Immature natural killer cell (primary cell): Measurements from ENCODE around the gene SRD5A1. TPM values are rescaled to one million over a fixed set of nuclear protein-coding genes. Genes with fewer than 3 reads are reported as not detected.
"Not testable (repeated sequence)": the region's sequence is repeated elsewhere in the genome, so short reads cannot be mapped to it uniquely, and the experiment has no call there.

Experiments
- DNase-seq, 3 donors: peaks; one replicate each; pipeline ENCODE4 v3.0.0; 2022; ENCODE audit warnings: mixed read lengths in 1 of 3
- H3K27ac Mint-ChIP-seq, 6 donors: one replicate each; pipeline ENCODE4 v1.8.0; 2020; ENCODE audit warnings: mixed read lengths in 6 of 6, mild to moderate bottlenecking in 5 of 6, inconsistent platforms in 4 of 6, moderate library complexity in 3 of 6
- H3K27me3 Mint-ChIP-seq, 3 donors: one replicate each; pipeline ENCODE4 v1.8.0; 2020 to 2021; ENCODE audit warnings: low read depth in 3 of 3, mild to moderate bottlenecking in 3 of 3, mixed read lengths in 3 of 3, moderate library complexity in 3 of 3, inconsistent platforms in 1 of 3
- H3K36me3 Mint-ChIP-seq, 3 donors: one replicate each; pipeline ENCODE4 v1.8.0; 2020; ENCODE audit warnings: mixed read lengths in 3 of 3, inconsistent platforms in 2 of 3, mild to moderate bottlenecking in 2 of 3
- H3K4me1 Mint-ChIP-seq, 2 donors: one replicate each; pipeline ENCODE4 v1.8.0; 2020; ENCODE audit warnings: inconsistent platforms in 2 of 2, mild to moderate bottlenecking in 2 of 2, mixed read lengths in 2 of 2, moderate library complexity in 1 of 2
- H3K4me3 Mint-ChIP-seq, 5 donors: one replicate each; pipeline ENCODE4 v1.8.0; 2020; ENCODE audit warnings: mild to moderate bottlenecking in 5 of 5, mixed read lengths in 5 of 5, inconsistent platforms in 3 of 5, moderate library complexity in 3 of 5
- H3K9me3 Mint-ChIP-seq, 6 donors: one replicate each; pipeline ENCODE4 v1.8.0; 2020; ENCODE audit warnings: mild to moderate bottlenecking in 6 of 6, mixed read lengths in 6 of 6, inconsistent platforms in 4 of 6, moderate library complexity in 3 of 6
- polyA plus RNA-seq, 3 donors: library from polyadenylated mRNA; unstranded; fragments of 300-500 nt; fragmentation: Illumina TruSeq; gene quantifications; one replicate each; pipeline ENCODE4 v1.2.3, GENCODE V29; 2021

Gene SRD5A1
- polyA plus RNA-seq, 3 donors from 2014 or later: 4.8 to 9.6 (median 9.3) TPM

DNA sequence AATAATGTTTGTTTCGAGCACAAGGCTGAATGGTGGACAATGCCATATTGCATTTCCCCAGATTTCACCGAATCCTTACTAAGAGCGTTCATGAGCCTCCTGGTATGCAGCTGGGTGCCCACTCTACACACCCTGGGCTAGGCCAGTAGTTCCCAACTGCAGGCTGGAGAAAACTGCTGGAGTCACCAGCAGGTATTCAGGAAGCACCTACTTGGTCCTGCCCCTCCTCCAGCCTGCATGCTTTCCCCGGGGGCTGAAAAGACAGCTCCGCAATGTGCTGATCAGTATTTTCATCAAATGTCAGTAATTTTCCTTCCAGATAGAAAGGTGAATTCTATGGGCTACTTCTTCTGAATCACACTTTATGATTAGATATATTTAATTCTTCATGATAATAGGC is 34.4 kb downstream of the SRD5A1 start:
- no peak for DNase-seq
- H3K27ac Mint-ChIP-seq: no peak overlapping the region
- H3K4me1 Mint-ChIP-seq: no peaks in the 10 kb centered on the region
- H3K27me3 Mint-ChIP-seq: no peaks in the 10 kb centered on the region
- H3K9me3 Mint-ChIP-seq: no peaks in the 10 kb centered on the region
- no peak overlapping the region for H3K4me3 Mint-ChIP-seq
- H3K36me3 Mint-ChIP-seq: peaks cover 16 to 25% (median 19%) of the 10 kb centered on the region in 3 donors

DNA sequence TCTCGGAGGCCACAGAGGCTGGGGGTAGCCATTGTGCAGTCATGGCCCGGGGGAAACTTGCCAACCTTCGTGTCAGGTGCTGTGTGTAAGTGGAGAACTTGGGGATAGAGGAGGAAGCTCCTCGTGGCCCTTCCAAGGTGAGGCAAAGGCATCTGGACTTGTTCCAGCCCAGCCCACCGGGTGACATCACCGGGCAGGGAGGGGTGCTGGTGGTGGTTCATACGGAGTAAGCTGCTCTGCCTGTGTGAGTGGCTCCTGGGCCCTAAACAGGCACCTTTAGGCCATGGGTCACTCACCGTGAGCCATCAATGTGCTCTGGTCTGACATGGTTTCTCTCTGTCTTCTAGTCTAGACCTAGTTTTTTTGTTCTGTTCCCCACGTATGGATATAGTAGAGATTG is 35.5 kb downstream of the SRD5A1 start:
- H3K4me1 Mint-ChIP-seq, H3K4me3 Mint-ChIP-seq, H3K27ac Mint-ChIP-seq, DNase-seq, H3K9me3 Mint-ChIP-seq, H3K27me3 Mint-ChIP-seq: not testable (repeated sequence)
- peaks cover 16 to 30% (median 19%) of the 10 kb centered on the region in 3 donors for H3K36me3 Mint-ChIP-seq

DNA sequence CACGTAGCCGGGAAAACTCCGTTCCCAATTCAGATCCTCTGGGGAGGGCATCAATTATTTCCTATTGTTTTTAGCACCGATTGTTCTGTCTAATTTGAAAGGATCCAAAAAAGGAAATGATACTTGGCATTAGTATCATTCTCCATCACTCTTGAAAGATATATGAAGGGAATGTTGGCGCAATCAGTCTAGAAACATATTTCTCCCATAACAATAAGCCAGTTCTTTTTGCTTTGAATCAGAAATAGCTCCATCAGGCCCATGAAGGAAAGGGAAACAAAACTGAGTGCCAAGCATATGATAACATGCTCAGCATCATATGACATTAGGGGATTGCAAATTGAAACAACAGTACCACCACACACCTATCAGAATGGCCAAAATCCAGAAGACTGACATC is 39.8 kb downstream of the SRD5A1 start:
- H3K9me3 Mint-ChIP-seq: peaks cover 0 to 1% (median 0%) of the 10 kb centered on the region in 6 donors
- peaks cover 0 to 2% (median 0%) of the 10 kb centered on the region in 3 donors for H3K27me3 Mint-ChIP-seq
- DNase-seq: no peak
- H3K27ac Mint-ChIP-seq: no peak overlapping the region
- no peaks in the 10 kb centered on the region for H3K4me1 Mint-ChIP-seq
- no peak overlapping the region for H3K4me3 Mint-ChIP-seq
- H3K36me3 Mint-ChIP-seq: peaks cover 12 to 30% (median 16%) of the 10 kb centered on the region in 3 donors

DNA sequence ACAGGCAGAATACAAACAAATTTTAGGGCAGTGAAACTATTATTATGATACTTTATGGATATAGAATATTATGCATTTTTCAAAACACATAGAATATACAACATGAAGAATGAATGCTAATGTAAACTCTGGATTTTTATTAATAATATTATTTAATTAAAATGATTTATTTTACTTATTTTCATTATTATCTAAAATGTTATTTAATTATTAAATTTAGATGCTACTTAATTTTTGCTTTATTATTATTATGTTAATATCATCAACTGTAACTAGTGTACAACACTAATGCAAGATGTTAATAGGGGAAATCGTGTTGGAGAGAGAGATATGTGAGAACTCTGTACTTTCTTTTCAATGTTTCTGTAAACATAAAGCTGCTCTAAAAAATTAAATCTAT is 40.7 kb downstream of the SRD5A1 start:
- Mint-ChIP-seq H3K4me1 (no peaks in the 10 kb centered on the region), H3K27me3 (peaks cover 0 to 6% (median 2%) of the 10 kb centered on the region in 3 donors), H3K36me3 (peaks cover 12 to 27% (median 16%) of the 10 kb centered on the region in 3 donors), H3K4me3 (no peak overlapping the region), H3K9me3 (peaks cover 0 to 1% (median 0%) of the 10 kb centered on the region in 6 donors), H3K27ac (no peak overlapping the region)
- no peak for DNase-seq

DNA sequence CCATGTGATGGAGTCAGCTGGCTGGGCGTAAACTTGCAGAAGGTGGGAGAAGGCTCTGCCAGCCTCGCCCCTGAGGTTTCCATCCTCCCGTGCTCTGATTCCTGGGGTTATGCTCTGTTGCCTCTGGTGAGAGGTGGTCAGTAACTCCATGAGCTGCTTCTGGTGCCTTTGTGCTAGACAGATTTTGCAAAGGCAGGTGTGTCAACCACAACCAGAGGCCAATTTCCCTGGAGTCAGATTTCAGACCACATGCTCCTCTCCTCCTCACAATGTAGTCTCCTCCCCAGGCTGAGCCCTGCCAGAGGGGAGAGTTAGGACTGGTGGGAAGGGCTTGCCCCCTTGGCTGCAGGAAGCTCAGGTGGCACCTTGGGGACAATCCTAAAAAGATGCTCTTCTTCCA is 41.2 kb downstream of the SRD5A1 start:
- Mint-ChIP-seq H3K4me3 (no peak overlapping the region), H3K36me3 (peaks cover 8 to 23% (median 16%) of the 10 kb centered on the region in 3 donors), H3K27me3 (peaks cover 0 to 6% (median 2%) of the 10 kb centered on the region in 3 donors), H3K27ac (no peak overlapping the region), H3K4me1 (no peaks in the 10 kb centered on the region), H3K9me3 (peaks cover 0 to 1% (median 0%) of the 10 kb centered on the region in 6 donors)
- no peak for DNase-seq

DNA sequence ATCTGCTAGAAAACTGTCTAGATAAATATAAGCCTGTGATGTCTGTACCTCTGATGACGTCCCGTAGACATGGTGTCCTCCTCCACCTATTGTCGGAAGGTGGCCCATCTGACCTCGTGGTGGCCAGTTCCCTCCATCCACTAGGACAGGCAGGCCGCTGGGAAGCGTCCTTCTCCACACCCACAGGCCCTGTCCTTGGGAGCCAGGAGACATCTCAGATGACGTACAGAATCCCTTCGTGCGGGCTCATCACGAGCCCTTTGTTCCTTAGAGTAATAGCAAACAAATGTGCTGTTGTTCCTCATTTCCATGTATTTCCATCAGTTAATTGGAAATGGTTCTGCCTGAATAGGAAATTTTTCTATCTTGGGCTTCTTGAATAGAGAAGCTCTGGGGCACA is 41.6 kb downstream of the SRD5A1 start:
- Mint-ChIP-seq H3K9me3 (peaks cover 0 to 1% (median 0%) of the 10 kb centered on the region in 6 donors), H3K4me1 (no peaks in the 10 kb centered on the region), H3K27me3 (peaks cover 0 to 6% (median 2%) of the 10 kb centered on the region in 3 donors), H3K4me3 (no peak overlapping the region), H3K36me3 (peaks cover 5 to 20% (median 13%) of the 10 kb centered on the region in 3 donors), H3K27ac (no peak overlapping the region)
- no peak for DNase-seq

DNA sequence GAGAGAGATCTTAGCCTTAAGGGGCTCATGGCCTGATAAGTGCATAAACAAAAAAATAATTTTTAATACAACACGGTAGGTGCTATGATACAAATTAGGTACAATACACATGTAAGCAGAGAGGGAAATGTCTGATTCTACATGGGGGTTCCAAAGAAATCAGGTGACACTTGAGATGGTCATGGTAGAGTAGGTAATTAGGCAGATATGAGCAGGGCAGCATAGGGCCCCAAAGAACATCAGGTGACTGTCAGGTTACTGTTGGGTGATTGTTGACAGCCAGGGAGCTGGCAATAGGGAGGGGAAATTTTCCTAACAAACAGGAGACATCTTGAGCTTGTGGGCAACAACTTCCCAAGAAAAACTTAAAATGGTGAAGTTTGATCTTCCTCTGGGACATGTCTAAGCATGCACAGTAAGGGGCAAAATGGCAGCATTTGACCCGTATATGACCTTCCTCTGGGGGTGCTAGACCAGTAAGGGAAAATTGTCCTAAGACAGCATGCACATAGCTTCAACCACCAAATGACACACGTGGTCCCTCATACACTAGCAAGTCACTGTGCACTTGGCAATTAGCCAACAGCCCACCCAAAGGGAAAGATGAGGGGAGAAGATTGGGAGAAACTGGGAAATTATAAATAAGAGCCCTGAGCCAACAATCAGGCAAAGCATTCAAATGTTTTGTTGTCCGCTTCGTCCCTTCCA is 42.7 kb downstream of the SRD5A1 start:
- Mint-ChIP-seq H3K36me3 (peaks cover 2 to 12% (median 8%) of the 10 kb centered on the region in 3 donors), H3K4me1 (no peaks in the 10 kb centered on the region), H3K9me3 (peaks cover 0 to 1% (median 0%) of the 10 kb centered on the region in 6 donors), H3K27ac (no peak overlapping the region), H3K4me3 (no peak overlapping the region), H3K27me3 (peaks cover 0 to 6% (median 2%) of the 10 kb centered on the region in 3 donors)
- DNase-seq: no peak

DNA sequence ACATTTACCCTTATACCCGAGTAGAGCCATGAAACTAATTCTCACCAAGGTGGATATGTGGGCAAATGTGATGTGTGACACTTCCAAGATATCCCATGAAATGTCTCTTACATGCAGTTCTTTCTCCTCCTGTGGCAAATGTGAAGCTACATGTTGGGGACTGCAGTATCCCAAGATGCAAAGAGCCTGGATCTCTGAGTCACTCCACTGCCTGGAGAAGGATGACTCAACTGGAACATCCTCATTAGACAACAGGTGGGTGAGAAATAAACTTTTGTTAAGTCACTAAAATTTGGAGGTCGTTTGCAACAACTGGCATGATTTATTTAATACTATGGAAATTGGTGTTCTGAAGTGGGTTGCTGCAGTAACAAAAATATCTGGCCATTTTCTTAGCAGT is 43.5 kb downstream of the SRD5A1 start:
- Mint-ChIP-seq H3K27ac (no peak overlapping the region), H3K4me3 (no peak overlapping the region), H3K36me3 (peaks cover 0 to 4% (median under 1%) of the 10 kb centered on the region in 3 donors), H3K27me3 (peaks cover 0 to 9% (median 3%) of the 10 kb centered on the region in 3 donors), H3K4me1 (no peaks in the 10 kb centered on the region), H3K9me3 (peaks cover 0 to 1% (median 0%) of the 10 kb centered on the region in 6 donors)
- DNase-seq: no peak

DNA sequence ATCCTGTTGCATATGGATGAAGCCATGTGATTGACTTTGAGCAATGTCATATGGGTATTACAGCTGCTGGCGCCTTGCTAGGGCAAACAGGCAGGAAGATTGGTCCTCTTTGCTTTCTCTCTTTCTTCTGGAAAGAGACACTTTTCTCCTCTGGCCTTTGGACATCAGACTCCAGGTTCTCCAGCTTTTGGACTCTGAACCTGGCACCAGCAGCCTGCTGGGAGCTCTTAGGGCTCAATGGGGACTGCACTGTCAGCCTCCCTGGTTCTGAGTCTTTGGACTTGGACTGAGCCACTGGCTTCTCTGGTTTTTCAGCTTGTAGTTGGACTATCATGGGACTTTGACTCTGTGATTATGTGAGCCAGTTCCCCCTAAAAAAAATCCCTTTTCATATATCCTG is 45.1 kb downstream of the SRD5A1 start:
- Mint-ChIP-seq H3K36me3 (no peaks in the 10 kb centered on the region), H3K27me3 (peaks cover under 1 to 12% (median 11%) of the 10 kb centered on the region in 3 donors), H3K4me3 (no peak overlapping the region), H3K9me3 (peaks cover 0 to 1% (median 0%) of the 10 kb centered on the region in 6 donors), H3K4me1 (no peaks in the 10 kb centered on the region), H3K27ac (no peak overlapping the region)
- no peak for DNase-seq

DNA sequence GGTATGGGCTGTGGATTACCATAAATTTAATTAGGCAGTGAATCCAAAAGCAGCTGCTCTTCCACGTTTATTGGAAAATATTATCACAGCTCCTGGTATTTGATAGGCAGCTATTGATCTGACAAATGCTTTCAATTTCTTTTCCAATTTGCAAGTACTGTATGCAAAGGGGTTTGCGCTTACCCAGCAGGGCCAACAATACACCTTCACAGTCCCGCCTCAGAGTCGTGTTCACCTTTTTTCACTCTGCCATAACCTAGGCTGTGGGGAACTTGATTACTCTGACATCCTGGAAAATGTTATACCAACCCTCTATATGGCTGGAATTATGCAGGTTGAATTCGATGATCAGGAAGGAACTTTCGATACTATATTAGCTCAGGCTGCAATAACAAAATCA is 47.7 kb downstream of the SRD5A1 start:
- Mint-ChIP-seq H3K27ac (no peak overlapping the region), H3K4me1 (no peaks in the 10 kb centered on the region), H3K4me3 (no peak overlapping the region), H3K27me3 (peaks cover 2 to 19% (median 17%) of the 10 kb centered on the region in 3 donors), H3K9me3 (peaks cover 0 to 1% (median 0%) of the 10 kb centered on the region in 6 donors), H3K36me3 (no peaks in the 10 kb centered on the region)
- no peak for DNase-seq

DNA sequence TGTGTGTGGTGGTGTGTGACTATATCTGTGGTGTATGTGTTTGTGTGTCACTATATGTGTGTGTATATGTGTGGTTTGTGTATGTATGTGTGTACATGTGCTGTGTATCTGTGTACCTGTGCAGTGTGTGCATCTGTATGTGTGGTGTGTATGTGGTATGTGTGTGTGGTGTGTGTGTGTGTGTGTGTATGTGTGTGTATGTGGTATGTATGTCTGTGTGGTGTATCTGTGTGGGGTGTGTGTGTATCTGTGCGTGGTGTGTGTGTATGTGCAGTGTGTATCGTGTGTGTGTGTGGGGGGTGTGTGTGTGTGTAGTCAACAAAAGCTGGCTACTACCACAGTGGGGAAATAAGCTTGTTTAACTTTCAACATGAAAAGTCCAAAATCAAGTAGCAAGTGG is 48.4 kb downstream of the SRD5A1 start:
- Mint-ChIP-seq H3K4me1 (peaks cover 2 to 4% of the 10 kb centered on the region in 2 donors), H3K36me3 (no peaks in the 10 kb centered on the region), H3K27me3 (peaks cover 2 to 23% (median 17%) of the 10 kb centered on the region in 3 donors), H3K4me3 (no peak overlapping the region), H3K9me3 (no peaks in the 10 kb centered on the region), H3K27ac (no peak overlapping the region)
- no peak for DNase-seq

DNA sequence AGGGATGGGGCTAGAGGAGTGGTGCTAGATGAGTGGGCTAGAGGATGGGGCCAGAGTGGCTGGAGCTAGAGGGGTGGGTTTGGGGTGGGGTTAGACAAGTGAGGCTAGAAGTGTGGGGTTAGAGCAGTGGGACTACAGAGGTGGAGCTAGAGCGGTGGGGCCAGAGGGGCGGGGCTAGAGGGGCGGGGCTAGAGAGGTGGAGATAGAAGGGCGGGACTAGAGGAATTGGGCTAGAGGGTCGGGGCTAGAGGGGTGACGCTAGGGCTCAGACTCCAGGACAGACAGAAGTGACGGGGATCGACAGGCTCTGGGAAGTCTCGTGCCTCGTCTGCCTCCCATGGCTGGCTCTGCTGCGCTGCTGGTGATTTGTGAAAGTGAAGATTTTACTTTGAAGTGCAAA is 49.0 kb downstream of the SRD5A1 start:
- H3K36me3 Mint-ChIP-seq: no peaks in the 10 kb centered on the region
- peaks cover 2 to 23% (median 17%) of the 10 kb centered on the region in 3 donors for H3K27me3 Mint-ChIP-seq
- DNase-seq: no peak
- H3K9me3 Mint-ChIP-seq: no peaks in the 10 kb centered on the region
- H3K27ac Mint-ChIP-seq: no peak overlapping the region
- no peak overlapping the region for H3K4me3 Mint-ChIP-seq
- peaks cover 4 to 10% of the 10 kb centered on the region in 2 donors for H3K4me1 Mint-ChIP-seq

DNA sequence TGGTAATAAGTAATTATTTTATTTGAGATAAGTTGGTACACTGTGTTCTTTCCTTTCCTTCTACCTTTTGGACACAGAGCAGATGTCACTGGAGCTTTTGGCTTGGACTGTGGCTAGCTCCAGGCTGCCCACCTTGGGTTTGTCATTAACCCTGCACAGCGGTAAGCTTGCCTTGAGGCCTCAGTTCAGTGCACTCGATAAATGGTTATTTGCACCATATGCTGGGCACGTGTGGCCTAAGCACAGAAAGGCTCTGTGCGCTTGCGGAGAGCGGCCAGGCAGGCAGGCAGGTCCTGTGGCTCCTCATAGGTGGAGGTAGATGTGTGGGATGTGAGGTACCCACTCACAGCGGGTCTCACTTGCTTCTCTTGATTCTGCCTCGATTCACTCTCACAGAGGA is 50.0 kb downstream of the SRD5A1 start:
- H3K9me3 Mint-ChIP-seq: peaks cover 0 to 1% (median 0%) of the 10 kb centered on the region in 6 donors
- peaks cover 5 to 29% (median 22%) of the 10 kb centered on the region in 3 donors for H3K27me3 Mint-ChIP-seq
- H3K27ac Mint-ChIP-seq: no peak overlapping the region

DNA sequence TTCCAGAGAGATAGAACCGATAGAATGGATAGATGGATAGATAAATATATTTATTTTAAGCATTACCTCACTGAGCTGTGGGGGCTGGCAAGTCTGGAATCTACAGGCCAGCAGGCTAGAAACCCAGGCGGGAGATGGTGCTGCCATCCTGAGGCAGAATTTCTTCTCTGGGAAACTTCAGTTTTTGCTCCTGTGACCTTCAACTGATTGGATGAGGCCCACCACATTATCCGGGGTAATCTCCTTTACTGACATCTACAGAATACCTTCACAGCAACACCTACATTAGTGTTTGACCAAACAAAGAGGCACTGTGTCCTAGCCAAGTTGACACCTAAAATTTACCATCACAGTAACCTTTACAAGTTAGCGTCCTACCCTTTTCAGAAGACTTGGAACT is 50.8 kb downstream of the SRD5A1 start:
- Mint-ChIP-seq H3K27ac (no peak overlapping the region), H3K4me1 (peaks cover 8 to 15% of the 10 kb centered on the region in 2 donors), H3K27me3 (peaks cover 6 to 34% (median 21%) of the 10 kb centered on the region in 3 donors), H3K9me3 (peaks cover 0 to 1% (median 0%) of the 10 kb centered on the region in 6 donors), H3K4me3 (no peak overlapping the region), H3K36me3 (no peaks in the 10 kb centered on the region)
- no peak for DNase-seq

More for the DNA sequence above, 50.0 kb downstream of the SRD5A1 start:
- Mint-ChIP-seq H3K4me3 (no peak overlapping the region), H3K36me3 (no peaks in the 10 kb centered on the region), H3K4me1 (peaks cover 8 to 15% of the 10 kb centered on the region in 2 donors)
- DNase-seq: no peak
